ENCODE data around the gene ARPP21. TPM values are rescaled to one million over a fixed set of nuclear protein-coding genes. Genes with fewer than 3 reads are reported as not detected.

The ARPP21 gene
- total RNA-seq, 1 experiment from 2014 or later = not detected

- TF ChIP-seq NFE2L1 (CRISPR knock-in tag; IDR thresholded peaks at IDR 0.05) (no peak), ZBTB21 (CRISPR knock-in tag; IDR thresholded peaks at IDR 0.05; ENCODE audit: borderline replicate concordance) (no peak), FOXK1 (CRISPR knock-in tag; IDR thresholded peaks at IDR 0.05) (no peak), ZNF416 (CRISPR knock-in tag; IDR thresholded peaks at IDR 0.05) (no peak), MAX (CRISPR knock-in tag; IDR thresholded peaks at IDR 0.05) (no peak), TP53 (CRISPR knock-in tag; IDR thresholded peaks at IDR 0.05) (no peak)
Measured at GRCh38 chr3:35709691-35710090, 70.4 kb downstream of the ARPP21 start (continued).

- H3K4me1 Mint-ChIP-seq = 0 out of 2 replicates have a peak, but pooled peaks cover 3% of the 10 kb centered on the region
- CTCF ChIA-PET = no interaction called here
- ATAC-seq (no peak), DNase-seq (ENCODE audit: low spot score) (no peak)
- H3K4me3 Mint-ChIP-seq = no peak overlapping the region
- H3K9me3 Mint-ChIP-seq = no peaks in the 10 kb centered on the region
- POLR2A ChIA-PET = no interaction called here
- no peak overlapping the region for H3K27ac Mint-ChIP-seq
- H3K27me3 Mint-ChIP-seq (ENCODE audit: low read depth) = no peaks in the 10 kb centered on the region
- H3K36me3 Mint-ChIP-seq = no peaks in the 10 kb centered on the region
- TF ChIP-seq ERG (CRISPR knock-in tag; IDR thresholded peaks at IDR 0.05) (no peak), MLX (CRISPR knock-in tag; IDR thresholded peaks at IDR 0.05) (no peak), ZBTB43 (CRISPR knock-in tag; IDR thresholded peaks at IDR 0.05) (no peak), E2F1 (CRISPR knock-in tag; IDR thresholded peaks at IDR 0.05) (no peak), ZNF396 (CRISPR knock-in tag; IDR thresholded peaks at IDR 0.05; ENCODE audit: borderline replicate concordance) (no peak), IRF2 (CRISPR knock-in tag; IDR thresholded peaks at IDR 0.05; ENCODE audit: borderline replicate concordance, low read depth) (no peak), HMGXB4 (CRISPR knock-in tag; IDR thresholded peaks at IDR 0.05) (no peak), TCF7 (CRISPR knock-in tag; IDR thresholded peaks at IDR 0.05; ENCODE audit: low read depth) (no peak), ZNF281 (CRISPR knock-in tag; IDR thresholded peaks at IDR 0.05) (no peak), E2F5 (CRISPR knock-in tag; IDR thresholded peaks at IDR 0.05) (no peak), ZNF423 (CRISPR knock-in tag; IDR thresholded peaks at IDR 0.05) (no peak), ZNF512 (CRISPR knock-in tag; IDR thresholded peaks at IDR 0.05; ENCODE audit: borderline replicate concordance) (no peak), AR (CRISPR knock-in tag; IDR thresholded peaks at IDR 0.05) (no peak), NFE2L1 (CRISPR knock-in tag; IDR thresholded peaks at IDR 0.05) (no peak), PREB (CRISPR knock-in tag; IDR thresholded peaks at IDR 0.05; ENCODE audit: borderline replicate concordance) (no peak)
Measured at GRCh38 chr3:35710554-35710953, 71.2 kb downstream of the ARPP21 start.

All from WTC11 (cell line).